K562 (cell line): Measurements from ENCODE around the gene ENPP5. TPM values are rescaled to one million over a fixed set of nuclear protein-coding genes. Genes with fewer than 3 reads are reported as not detected.

Source experiments
- ATAC-seq: fragments of 200-7000 bp; cut with Tn5 transposase; 3 replicates; pipeline ENCODE4 v1.9.1; 2020; ENCODE audit warnings: moderate library complexity
- BruUV-seq: library from RNA; stranded (reverse); fragments of 400-500 nt; replicated peaks from 2 replicates; lab custom pipeline; 2021; lab: Mats Ljungman, UMichigan
- CTCF ChIA-PET: fragments of 300-600 bp; formaldehyde crosslinking; extraction: SDS; loops from one replicate; lab custom pipeline; 2021; ENCODE audit warnings: low intra/inter-chr PET ratio; lab: Yijun Ruan, JAX
- POLR2A ChIA-PET: fragments of 300-600, 350-650 bp; sonication (Branson Sonifier 250); formaldehyde crosslinking; extraction: SDS; loops from one replicate; lab custom pipeline; 2021; ENCODE audit warnings: antibody characterized with exemption, inconsistent platforms; lab: Yijun Ruan, JAX
- DNase-seq, 4 experiments: peaks; one replicate each; pipeline versions ENCODE4 v3.0.0 to v3.0.0-alpha.2; 2011 to 2018; ENCODE audit warnings: low spot score in 3 of 4, mixed read lengths in 3 of 4; ENCODE audit errors: extremely low read depth in 1 of 4
- FAIRE-seq: peaks from 2 replicates; lab custom pipeline; 2011; peaks lifted over from hg19 to GRCh38; lab: Jason Lieb, UNC
- H2AFZ ChIP-seq: 2 replicates; pipeline ENCODE4 v1.6.0; 2011; ENCODE audit warnings: low read depth, low read length, control low read depth, inconsistent platforms
- H3K27ac ChIP-seq: fragments of 200-600 bp; 3 replicates; pipeline ENCODE4 v1.8.0; 2011; ENCODE audit warnings: low read depth, mild to moderate bottlenecking, control low read depth, inconsistent platforms, low read length, moderate library complexity, mixed read lengths; ENCODE audit errors: extremely low read depth
- H3K27me3 ChIP-seq, 2 experiments: fragments of 300-600 bp in 1 of 2; 2 replicates in 1 of 2; 3 replicates in 1 of 2; pipeline versions ENCODE4 v1.6.0 to v1.8.0; 2011; ENCODE audit warnings: inconsistent platforms in 2 of 2, low read length in 2 of 2, mild to moderate bottlenecking in 1 of 2, mixed read lengths in 1 of 2, moderate library complexity in 1 of 2; ENCODE audit not compliant: control insufficient read depth in 2 of 2, insufficient read depth in 2 of 2
- H3K36me3 ChIP-seq: fragments of 300-600 bp; 3 replicates; pipeline ENCODE4 v1.8.0; 2011; ENCODE audit warnings: mild to moderate bottlenecking, low read length, inconsistent platforms; ENCODE audit not compliant: control insufficient read depth, insufficient read depth
- H3K4me1 ChIP-seq, 2 experiments: fragments of 200-600 bp in 1 of 2; replicated peaks in 1 of 2; 2 replicates in 1 of 2; 3 replicates in 1 of 2; pipeline versions ENCODE4 v1.5.1 to v1.8.0; 2011; ENCODE audit warnings: inconsistent platforms in 2 of 2, low read length in 2 of 2, mild to moderate bottlenecking in 1 of 2, mixed read lengths in 1 of 2, moderate library complexity in 1 of 2; ENCODE audit not compliant: control insufficient read depth in 2 of 2, insufficient read depth in 2 of 2
- H3K4me2 ChIP-seq: 2 replicates; pipeline ENCODE4 v1.6.1; 2011; ENCODE audit warnings: low read length, control low read depth, inconsistent platforms, mixed read lengths; ENCODE audit not compliant: insufficient read depth
- H3K4me3 ChIP-seq: fragments of 200-600 bp; sonication (generic), shearing (Covaris generic); 2 replicates; pipeline ENCODE4 v1.5.1; 2016; ENCODE audit warnings: control low read depth, inconsistent platforms
- H3K79me2 ChIP-seq: fragments of 200-600 bp; 3 replicates; pipeline ENCODE4 v1.8.0; 2011; ENCODE audit warnings: low read length, inconsistent platforms; ENCODE audit not compliant: control insufficient read depth, insufficient read depth
- H3K9ac ChIP-seq, 2 experiments: 2 replicates each; pipeline versions ENCODE4 v1.6.0 to v1.6.1; 2011; ENCODE audit warnings: low read depth in 2 of 2, low read length in 2 of 2, control low read depth in 1 of 2, inconsistent platforms in 1 of 2, mild to moderate bottlenecking in 1 of 2, mixed read lengths in 1 of 2; ENCODE audit not compliant: insufficient read depth in 1 of 2
- H3K9me1 ChIP-seq: one replicate; pipeline ENCODE4 v1.6.0; 2011; ENCODE audit warnings: inconsistent platforms, mild to moderate bottlenecking, low read length, moderate library complexity; ENCODE audit not compliant: control insufficient read depth, insufficient read depth
- H3K9me3 ChIP-seq: replicated peaks from 2 replicates; pipeline ENCODE4 v1.5.1; 2011; ENCODE audit warnings: low read depth, low read length, inconsistent platforms; ENCODE audit not compliant: control insufficient read depth, insufficient read depth
- H4K20me1 ChIP-seq: replicated peaks from 2 replicates; pipeline ENCODE4 v1.6.1; 2011; ENCODE audit warnings: low read length, inconsistent platforms, mixed read lengths; ENCODE audit not compliant: control insufficient read depth, insufficient read depth
- GABPA ChIP-seq: fragments of 200-800 bp; sonication (Bioruptor generic); conservative IDR thresholded peaks from 2 replicates; pipeline ENCODE4 v1.6.1; 2016; ENCODE audit warnings: low read depth, missing genetic modification characterization, missing compliant biosample characterization
- GTF2E2 ChIP-seq: fragments of 200-800 bp; sonication (Bioruptor generic); IDR thresholded peaks from 2 replicates; pipeline ENCODE4 v1.6.1; 2016; ENCODE audit warnings: missing genetic modification characterization, missing compliant biosample characterization
- PCBP2 ChIP-seq: fragments of 200-400 bp; formaldehyde crosslinking; IDR thresholded peaks from 2 replicates; pipeline ENCODE4 v1.6.1; 2018; ENCODE audit warnings: low read length, low read depth, mild to moderate bottlenecking, moderate library complexity; ENCODE audit not compliant: poor library complexity, severe bottlenecking
- XRCC3 ChIP-seq: fragments of 450-650 bp; IDR thresholded peaks from 2 replicates; pipeline ENCODE4 v1.6.1; 2017; ENCODE audit warnings: mild to moderate bottlenecking, moderate library complexity
- ZBTB17 ChIP-seq: fragments of 450-650 bp; formaldehyde crosslinking; IDR thresholded peaks from 2 replicates; pipeline ENCODE4 v1.4.0; 2020; ENCODE audit warnings: mild to moderate bottlenecking
- ZBTB34 ChIP-seq: fragments of 250-450 bp; sonication (Bioruptor Pico); IDR thresholded peaks from 2 replicates; pipeline ENCODE4 v1.8.0; 2021; ENCODE audit warnings: mild to moderate bottlenecking, moderate library complexity
- ZNF740 ChIP-seq, 3 experiments: fragments of 200-800 bp in 1 of 3; sonication (Bioruptor generic) in 1 of 3; sonication (generic) in 1 of 3; formaldehyde crosslinking in 1 of 3; IDR thresholded peaks; 2 replicates each; pipeline versions ENCODE4 v1.6.1 to v1.8.0; 2016 to 2022; ENCODE audit warnings: mild to moderate bottlenecking in 2 of 3, missing compliant biosample characterization in 2 of 3, missing genetic modification characterization in 2 of 3, missing genetic modification reagents in 1 of 3
- WGBS: fragments of 100-300 bp; shearing (Covaris generic); methylation state at CpG from one replicate; pipeline ENCODE4 v1.1.6; 2016; ENCODE audit warnings: low coverage, mixed read lengths; ENCODE audit not compliant: insufficient coverage; ENCODE audit errors: missing lambda C conversion rate; 5-methylcytosine and 5-hydroxymethylcytosine counted together
- in situ Hi-C: fragments of 300-500 bp; cut with MboI; formaldehyde crosslinking; loops from 4 replicates; pipeline ENCODE4 v1.15.0; 2018; ENCODE audit warnings: inconsistent platforms, mixed read lengths
- intact Hi-C: fragments of 100-400 bp; cut with micrococcal nuclease; formaldehyde crosslinking; loops from 2 replicates; pipeline ENCODE4 v1.14.2; 2022
- polyA plus RNA-seq, 8 experiments: library from polyadenylated mRNA; depleted of rRNA in 4 of 8; stranded (reverse) in 5 of 8; unstranded in 3 of 8; fragments of >200 nt; fragmentation: Nextera tagmentation in 2 of 8; fragmentation: Illumina TruSeq in 1 of 8; extraction: Ambion mirVana in 2 of 8; extraction: Trizol in 1 of 8; gene quantifications; 2 replicates each; pipeline versions ENCODE4 v1.2.1 to v1.2.3, GENCODE V29; 2011 to 2014; ENCODE audit warnings: inconsistent platforms in 1 of 8, missing spikeins in 1 of 8
- total RNA-seq, 7 experiments: library from RNA; depleted of rRNA in 6 of 7; stranded (reverse); fragments of >200 nt in 6 of 7; fragmentation: Illumina TruSeq in 2 of 7; extraction: Trizol in 2 of 7; gene quantifications; 2 replicates each; pipeline versions ENCODE4 v1.2.1 to v1.2.3, GENCODE V29; 2011 to 2021; ENCODE audit warnings: low replicate concordance in 1 of 7

Gene ENPP5
- total and polyA plus RNA-seq, 9 of the 15 experiments (the other 6 are each of a cell fraction or from before 2014, with no cell fraction given) = not detected

GRCh38 chr6:46137387-46137786 is 33.4 kb downstream of the ENPP5 start:
- WGBS = 0% methylated on average over 2 of the region's 2 CpGs
- no peak overlapping the region for H2AFZ ChIP-seq
- H3K4me2 ChIP-seq = no peak overlapping the region
- H4K20me1 ChIP-seq = no peaks in the 10 kb centered on the region
- no peak overlapping the region for H3K9ac ChIP-seq
- CTCF ChIA-PET = no interaction called here
- TF ChIP-seq ZBTB17 (CRISPR knock-in tag) = no peak
- TF ChIP-seq XRCC3 = no peak
- TF ChIP-seq GTF2E2 (tag) = no peak
- POLR2A ChIA-PET = no interaction called here
- no peaks in the 10 kb centered on the region for H3K9me3 ChIP-seq
- FAIRE-seq (no peak), DNase-seq (no peak), ATAC-seq (no peak)
- BruUV-seq = no TSS peak
- no peaks in the 10 kb centered on the region for H3K4me1 ChIP-seq
- H3K9me1 ChIP-seq = no peaks in the 10 kb centered on the region
- H3K27me3 ChIP-seq = no peaks in the 10 kb centered on the region
- no peaks in the 10 kb centered on the region for H3K79me2 ChIP-seq
- H3K27ac ChIP-seq = no peak overlapping the region
- H3K4me3 ChIP-seq = no peak overlapping the region
- intact Hi-C loops = no loop called here
- H3K36me3 ChIP-seq = no peaks in the 10 kb centered on the region
- in situ Hi-C loops = no loop called here

GRCh38 chr6:46136831-46137230 is 33.9 kb downstream of the ENPP5 start:
- ChIA-PET CTCF (no interaction called here), POLR2A (no interaction called here)
- H3K4me3 ChIP-seq = no peak overlapping the region
- intact Hi-C loops (no loop called here), in situ Hi-C loops (no loop called here)
- H3K9ac ChIP-seq = no peak overlapping the region
- H3K4me2 ChIP-seq = no peak overlapping the region
- TF ChIP-seq ZBTB34 (CRISPR knock-in tag) = no peak
- no peak for TF ChIP-seq ZNF740 (CRISPR knock-in tag; IDR thresholded peaks at IDR 0.05)
- no peak for TF ChIP-seq ZNF740 (tag; IDR thresholded peaks at IDR 0.05)
- no peak for TF ChIP-seq GABPA (tag)
- TF ChIP-seq PCBP2 = no peak
- no peak for FAIRE-seq
- H4K20me1 ChIP-seq = no peaks in the 10 kb centered on the region
- H3K36me3 ChIP-seq = no peaks in the 10 kb centered on the region
- no peak overlapping the region for H2AFZ ChIP-seq
- WGBS = 0% methylated on average over 2 of the region's 2 CpGs
- H3K9me3 ChIP-seq = no peaks in the 10 kb centered on the region
- BruUV-seq = no TSS peak
- no peaks in the 10 kb centered on the region for H3K9me1 ChIP-seq
- H3K4me1 ChIP-seq = no peaks in the 10 kb centered on the region
- H3K79me2 ChIP-seq = no peaks in the 10 kb centered on the region
- no peak for DNase-seq
- ATAC-seq = no peak
- no peak overlapping the region for H3K27ac ChIP-seq
- no peaks in the 10 kb centered on the region for H3K27me3 ChIP-seq
